DND-41 (cell line): ENCODE results near the gene N4BP2.
"Not testable (repeated sequence)": the region's sequence is repeated elsewhere in the genome, so short reads cannot be mapped to it uniquely, and the experiment has no call there.

Experiments used
- CTCF ChIP-seq: IDR thresholded peaks from 2 replicates; pipeline ENCODE4 v1.5.1; 2012; ENCODE audit warnings: borderline replicate concordance, low read length, moderate library complexity, mild to moderate bottlenecking; ENCODE audit not compliant: poor library complexity, severe bottlenecking; ENCODE audit errors: extremely low read depth
- EZH2 ChIP-seq: IDR thresholded peaks from 3 replicates; pipeline ENCODE4 v1.6.1; 2012; ENCODE audit warnings: borderline replicate concordance, low read depth, mild to moderate bottlenecking, moderate library complexity, low read length, inconsistent platforms; ENCODE audit not compliant: severe bottlenecking

GRCh38 chr4:40140597-40140996, 83.9 kb downstream of the N4BP2 start:
- not testable (repeated sequence) for TF ChIP-seq CTCF, EZH2
